Right forelimb (tissue), 1 donor: ENCODE results near the gene MBOAT2.
"Not testable (repeated sequence)": the region's sequence is repeated elsewhere in the genome, so short reads cannot be mapped to it uniquely, and the experiment has no call there.

Source experiments
- DNase-seq: peaks from one replicate; pipeline ENCODE4 v3.0.0-alpha.2; 2018

MBOAT2 gene

DNA sequence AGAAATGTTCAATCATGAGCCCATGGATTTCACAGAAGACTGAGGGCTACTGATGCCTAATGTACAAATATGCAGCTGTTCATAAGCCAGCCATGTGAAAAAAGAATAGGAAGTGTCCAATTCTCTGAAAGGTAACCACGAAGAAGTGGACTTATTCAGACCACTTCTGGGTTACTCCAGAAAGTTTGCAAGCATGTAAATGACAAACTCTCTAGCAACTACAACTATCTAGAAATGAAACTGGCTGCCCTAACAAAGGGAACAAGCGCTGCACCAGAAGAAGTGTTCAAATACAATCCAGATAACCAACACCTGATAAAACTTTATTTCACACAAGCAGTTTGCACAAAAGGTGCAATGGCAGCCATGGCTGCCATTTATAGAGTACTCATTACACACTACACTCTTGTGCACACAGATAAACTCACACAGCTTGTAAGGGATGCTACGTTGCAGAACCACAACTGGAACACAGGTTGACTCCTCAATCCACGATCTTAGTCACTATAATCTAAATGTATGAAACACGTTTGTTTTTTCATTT, 13.9 kb downstream of the MBOAT2 start:
- no peak for DNase-seq

DNA sequence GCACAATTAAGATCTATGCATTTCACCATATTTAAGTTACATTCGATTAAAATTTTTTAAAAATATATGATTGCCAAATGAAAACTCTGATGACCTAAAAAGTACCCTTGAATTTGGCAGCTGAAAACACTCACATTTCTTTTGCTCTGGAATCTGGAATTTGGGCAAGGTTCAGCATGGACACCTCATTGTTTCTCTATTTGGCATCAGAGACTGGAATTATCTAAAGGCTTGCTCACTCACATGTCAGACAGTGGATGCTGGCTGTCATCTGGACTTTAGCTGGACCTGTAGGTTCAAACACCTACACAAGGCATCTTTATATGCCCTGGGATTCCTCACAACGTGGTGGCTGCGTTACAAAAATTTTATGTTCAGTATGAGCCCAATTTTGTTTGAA, 16.1 kb downstream of the MBOAT2 start:
- no peak for DNase-seq

GRCh38 chr2:8986327-8986976, 17.0 kb downstream of the MBOAT2 start:
- no peak for DNase-seq

GRCh38 chr2:8985561-8986326, 17.7 kb downstream of the MBOAT2 start:
- DNase-seq = no peak

- no peak for DNase-seq
These were observed 18.6 kb downstream of the MBOAT2 start for GRCh38 chr2:8984855-8985254.

DNA sequence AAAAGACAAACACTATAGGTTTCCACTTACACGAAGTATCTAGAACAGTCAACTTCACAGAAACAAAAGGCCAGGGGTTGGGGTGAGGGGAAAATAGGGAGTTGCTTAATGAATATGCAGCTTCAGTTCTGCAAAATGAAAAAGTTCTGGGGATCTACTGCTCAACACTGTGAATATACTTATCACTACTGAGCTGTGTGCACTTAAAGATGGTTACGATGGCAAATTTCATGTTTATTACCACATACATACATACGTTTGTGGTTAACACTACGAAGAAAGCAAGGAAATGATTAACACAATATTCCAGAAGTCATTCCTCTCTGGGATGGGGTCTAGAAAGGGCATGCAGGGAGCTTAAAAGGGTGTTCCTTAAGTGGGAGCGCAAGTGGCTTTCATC, 19.3 kb downstream of the MBOAT2 start:
- DNase-seq = no peak

DNA sequence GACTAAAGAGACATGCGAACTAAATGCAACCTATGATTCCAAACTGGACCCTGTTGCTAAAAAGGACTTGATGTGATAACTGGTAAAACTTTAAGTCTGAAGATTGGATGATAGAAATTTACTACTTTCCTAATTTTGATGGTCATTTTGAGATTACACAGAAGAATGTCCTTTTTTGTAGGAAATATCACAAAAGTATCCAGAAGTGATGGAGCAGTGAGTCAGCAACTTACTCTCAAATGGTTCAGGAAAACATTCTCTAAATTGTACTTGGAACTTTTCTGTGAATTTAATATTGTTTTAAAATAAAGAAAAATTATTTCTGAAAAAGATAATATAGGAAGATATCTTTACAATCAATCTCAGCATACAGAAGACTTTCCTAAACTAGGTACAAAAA, 19.9 kb downstream of the MBOAT2 start:
- DNase-seq = no peak

DNA sequence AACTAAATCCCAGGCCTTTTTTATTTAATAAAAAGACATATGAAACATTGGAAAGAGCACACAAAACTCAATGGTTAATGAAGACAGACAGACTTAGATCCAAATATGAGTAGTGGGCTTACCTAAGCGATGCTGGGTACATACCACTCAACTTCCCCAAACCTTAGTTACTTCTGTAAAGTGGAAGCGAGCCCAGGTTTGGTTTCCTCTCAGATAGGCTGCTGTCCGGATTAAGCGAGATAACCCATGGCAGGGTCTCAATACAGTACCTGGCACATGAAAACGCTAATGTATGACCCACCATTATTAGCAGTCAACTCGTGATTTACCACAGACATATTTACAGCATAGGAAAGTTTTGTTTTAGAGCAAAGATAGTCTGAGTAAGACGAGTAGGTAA, 21.6 kb downstream of the MBOAT2 start:
- DNase-seq = no peak

- DNase-seq = no peak
These were observed 23.4 kb downstream of the MBOAT2 start for GRCh38 chr2:8980096-8980495.

DNA sequence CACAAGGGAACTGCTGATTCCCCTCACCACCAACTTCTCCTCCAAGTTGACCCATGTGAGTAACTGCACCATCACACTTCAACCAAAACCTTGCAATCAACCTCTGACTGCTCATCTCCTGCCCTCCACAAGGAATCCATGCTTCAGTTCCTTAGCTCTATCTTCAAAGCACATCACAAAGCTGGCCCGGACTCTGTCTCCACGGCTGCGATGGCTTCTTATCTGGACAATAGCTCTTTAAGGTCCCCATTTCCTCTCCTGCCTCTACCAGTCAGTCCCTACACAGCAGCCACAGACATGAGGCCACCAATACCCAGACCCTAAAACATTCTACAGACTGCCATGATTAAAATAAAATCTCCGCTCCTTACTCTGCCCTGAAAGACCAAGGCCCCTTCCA, 25.7 kb downstream of the MBOAT2 start:
- DNase-seq = no peak

DNA sequence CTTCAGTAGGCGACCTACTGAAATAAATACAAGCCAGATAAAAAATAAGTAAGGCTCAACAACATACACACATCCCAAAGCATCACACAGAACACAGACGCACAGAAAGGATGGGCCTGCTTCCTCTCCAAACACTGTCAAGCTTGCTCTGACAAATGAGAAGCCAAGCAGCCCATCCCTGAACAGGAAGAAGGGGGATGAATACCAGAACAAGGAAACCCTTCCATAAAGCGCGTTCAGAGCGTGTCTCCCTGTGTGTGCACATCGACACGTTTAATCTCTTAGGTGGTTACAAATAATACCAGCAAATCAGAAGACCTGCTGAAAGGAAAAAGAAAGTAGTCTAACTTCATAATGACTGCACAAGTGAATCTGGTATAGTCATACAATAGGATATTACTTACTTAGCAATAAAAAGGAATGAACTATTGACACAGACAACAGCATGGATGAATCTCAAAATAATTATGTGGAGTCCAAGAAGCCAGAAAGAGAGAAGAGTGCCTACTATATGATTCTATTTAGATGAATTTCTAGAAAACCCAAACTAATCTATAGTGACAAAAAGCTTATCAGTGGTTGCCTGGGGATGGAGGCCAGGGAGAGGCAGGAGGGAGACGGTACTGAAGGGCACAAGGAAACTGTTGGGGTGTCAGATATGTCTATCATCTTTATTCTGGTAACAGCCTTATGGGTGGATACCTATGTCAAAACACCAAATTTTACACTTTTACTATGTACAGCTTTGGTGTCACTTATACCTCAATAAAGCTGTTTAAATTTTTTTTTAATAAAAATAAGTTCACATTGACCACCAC, 26.8 kb downstream of the MBOAT2 start:
- DNase-seq = no peak

- no peak for DNase-seq
These were observed 29.5 kb downstream of the MBOAT2 start for GRCh38 chr2:8974016-8974415.

GRCh38 chr2:8973017-8973416, 30.5 kb downstream of the MBOAT2 start:
- DNase-seq = not testable (repeated sequence)

DNA sequence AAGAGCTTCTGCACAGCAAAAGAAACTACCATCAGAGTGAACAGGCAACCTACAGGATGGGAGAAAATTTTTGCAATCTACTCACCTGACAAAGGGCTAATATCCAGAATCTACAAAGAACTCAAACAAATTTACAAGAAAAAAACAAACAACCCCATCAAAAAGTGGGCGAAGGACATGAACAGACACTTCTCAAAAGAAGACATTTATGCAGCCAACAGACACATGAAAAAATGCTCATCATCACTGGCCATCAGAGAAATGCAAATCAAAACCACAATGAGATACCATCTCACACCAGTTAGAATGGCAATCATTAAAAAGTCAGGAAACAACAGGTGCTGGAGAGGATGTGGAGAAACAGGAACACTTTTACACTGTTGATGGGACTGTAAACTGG, 30.9 kb downstream of the MBOAT2 start:
- DNase-seq = not testable (repeated sequence)

DNA sequence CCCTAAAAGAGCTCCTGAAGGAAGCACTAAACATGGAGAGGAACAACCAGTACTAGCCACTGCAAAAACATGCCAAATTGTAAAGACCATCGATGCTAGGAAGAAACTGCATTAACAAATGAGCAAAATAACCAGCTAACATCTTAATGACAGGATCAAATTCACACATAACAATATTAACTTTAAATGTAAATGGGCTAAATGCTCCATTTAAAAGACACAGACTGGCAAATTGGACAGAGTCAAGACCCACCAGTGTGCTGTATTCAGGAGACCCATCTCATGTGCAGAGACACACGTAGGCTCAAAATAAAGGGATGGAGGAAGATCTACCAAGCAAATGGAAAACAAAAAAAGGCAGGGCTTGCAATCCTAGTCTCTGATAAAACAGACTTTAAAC, 34.1 kb downstream of the MBOAT2 start:
- DNase-seq = not testable (repeated sequence)

- DNase-seq = no peak
These were observed 37.2 kb downstream of the MBOAT2 start for GRCh38 chr2:8966123-8966908.

DNA sequence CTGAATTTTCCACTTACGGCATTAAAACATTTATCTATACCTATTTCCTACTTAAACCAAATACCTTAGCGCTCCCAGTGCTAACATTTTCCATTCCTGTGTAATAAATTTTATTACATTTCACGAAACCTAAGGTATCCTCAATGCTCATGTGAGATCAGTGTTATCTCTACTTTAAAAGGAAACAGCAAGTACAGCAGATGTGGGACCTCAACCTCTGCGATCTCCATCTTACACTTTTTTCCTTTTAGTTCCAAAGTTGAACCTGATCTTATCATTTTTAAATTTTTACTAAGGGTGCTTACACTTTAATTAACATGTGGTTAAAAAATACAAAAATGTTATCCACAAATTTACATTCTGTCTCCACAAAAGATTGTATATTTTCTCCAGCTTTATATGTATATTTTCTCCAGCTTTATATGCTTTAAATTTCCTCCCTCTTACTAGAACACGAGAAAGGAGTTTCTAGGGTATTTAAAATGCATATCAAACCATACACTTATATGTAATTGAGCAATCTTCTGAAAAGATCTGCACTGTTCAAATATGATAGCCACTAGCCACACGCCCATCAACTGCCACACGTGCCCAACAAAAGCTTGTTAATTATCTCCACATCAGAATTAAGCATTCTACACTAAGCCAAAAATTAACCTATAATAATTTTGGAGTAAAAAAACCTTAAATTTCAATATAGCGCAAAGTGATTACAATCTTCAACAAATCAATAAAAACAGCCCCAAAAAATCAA, 38.1 kb downstream of the MBOAT2 start:
- DNase-seq = no peak

DNA sequence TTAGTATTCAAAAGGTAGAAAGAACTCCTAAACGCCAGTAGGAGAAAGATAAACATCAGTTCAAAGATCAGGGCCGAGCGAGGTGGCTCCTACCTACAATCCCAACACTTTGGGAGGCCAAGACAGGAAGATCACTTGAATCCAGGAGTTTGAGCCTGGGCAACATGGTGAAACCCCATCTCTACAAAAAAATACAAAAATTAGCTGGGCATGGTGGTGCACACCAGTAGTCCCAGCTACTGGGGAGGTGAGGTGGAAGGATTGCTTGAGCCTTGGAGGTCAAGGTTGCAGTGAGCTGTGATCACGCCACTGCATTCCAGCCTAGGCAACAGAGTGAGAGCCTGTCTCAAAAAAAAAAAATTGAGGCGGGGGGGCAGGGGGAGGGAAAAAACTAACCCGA, 40.6 kb downstream of the MBOAT2 start:
- no peak for DNase-seq

DNA sequence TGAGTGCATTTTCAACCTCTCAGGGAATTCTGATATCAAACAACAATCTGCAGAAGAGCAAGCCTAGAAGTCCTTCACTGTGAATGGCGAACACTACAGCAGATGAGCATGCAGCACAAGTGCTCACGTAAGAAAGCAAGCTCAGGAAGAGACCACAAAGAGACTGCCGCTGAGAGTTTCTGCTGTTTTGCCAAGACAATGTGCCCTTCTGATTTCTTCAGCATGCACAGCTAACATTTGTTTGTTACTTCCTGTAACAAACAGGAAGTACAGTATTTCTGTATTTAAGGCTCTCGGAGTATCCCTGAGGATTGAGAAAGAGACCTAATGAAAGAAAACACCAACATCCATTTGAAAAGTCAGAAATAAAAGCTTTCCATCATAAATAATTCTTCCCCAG, 45.9 kb downstream of the MBOAT2 start:
- DNase-seq = no peak

DNA sequence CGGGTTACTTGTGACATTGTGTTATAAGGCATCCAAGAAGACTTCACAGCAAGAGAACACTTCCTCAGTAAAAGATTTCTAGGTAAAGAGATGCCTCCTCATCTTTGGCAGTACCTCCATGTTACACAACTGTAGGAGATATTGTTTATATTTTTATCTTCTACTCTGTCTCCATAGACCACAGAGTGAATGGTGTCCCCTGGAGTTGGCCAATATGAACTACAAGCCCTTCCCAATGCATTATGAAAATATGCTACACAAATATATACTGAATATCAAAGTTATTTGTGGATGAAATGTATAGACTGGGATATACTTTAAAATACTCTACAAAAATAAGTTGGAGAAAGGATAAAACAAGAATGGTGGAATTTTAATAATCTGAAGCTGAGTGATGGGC, 46.7 kb downstream of the MBOAT2 start:
- no peak for DNase-seq

GRCh38 chr2:8954990-8955389, 48.5 kb downstream of the MBOAT2 start:
- DNase-seq = no peak

- DNase-seq = no peak
These were observed 50.0 kb downstream of the MBOAT2 start for GRCh38 chr2:8953525-8953924.
